GM12865 (cell line): Measurements from ENCODE around the gene PCCA.
"Not testable (repeated sequence)": the region's sequence is repeated elsewhere in the genome, so short reads cannot be mapped to it uniquely, and the experiment has no call there.

ENCODE experiments used
- DNase-seq: peaks from one replicate; pipeline ENCODE4 v3.0.0; 2010; ENCODE audit warnings: low read depth
- H3K4me3 ChIP-seq: 2 replicates; pipeline ENCODE4 v1.5.1; 2011; ENCODE audit warnings: mild to moderate bottlenecking, low read depth, low read length, control low read depth
- CTCF ChIP-seq: IDR thresholded peaks from 2 replicates; pipeline ENCODE4 v1.5.1; 2011; ENCODE audit warnings: low read length, control low read depth, low read depth, inconsistent platforms; ENCODE audit not compliant: insufficient read depth; ENCODE audit errors: missing control alignments

Gene PCCA

GRCh38 chr13:100306434-100306999 is 217.6 kb downstream of the PCCA start:
- H3K4me3 ChIP-seq: no peak overlapping the region
- no peak for TF ChIP-seq CTCF
- DNase-seq: no peak

- H3K4me3 ChIP-seq: no peak overlapping the region
- DNase-seq: no peak
- no peak for TF ChIP-seq CTCF
Measured at GRCh38 chr13:100314132-100314910, 225.4 kb downstream of the PCCA start.

- peak; percentile 3 for DNase-seq
- no peak for TF ChIP-seq CTCF
- H3K4me3 ChIP-seq: no peak overlapping the region
Measured at GRCh38 chr13:100315522-100315921, 226.6 kb downstream of the PCCA start.

- not testable (repeated sequence) for H3K4me3 ChIP-seq, DNase-seq
Measured at GRCh38 chr13:100318473-100318872, 229.6 kb downstream of the PCCA start.

- no peak for TF ChIP-seq CTCF
- no peak for DNase-seq
- no peak overlapping the region for H3K4me3 ChIP-seq
Measured at GRCh38 chr13:100323937-100324336, 235.0 kb downstream of the PCCA start.

GRCh38 chr13:100330662-100331061 is 241.8 kb downstream of the PCCA start:
- TF ChIP-seq CTCF: no peak
- no peak overlapping the region for H3K4me3 ChIP-seq
- DNase-seq: no peak

- no peak overlapping the region for H3K4me3 ChIP-seq
- no peak for DNase-seq
- TF ChIP-seq CTCF: no peak
Measured at GRCh38 chr13:100333141-100333540, 244.2 kb downstream of the PCCA start.
